ENCODE results near the gene CDYL2.

GRCh38 chr16:80684136-80684765 lies 120.1 kb downstream of the CDYL2 start:
- TF ChIP-seq POLR2AphosphoS5 (IDR thresholded peaks at IDR 0.05; ENCODE audit: borderline replicate concordance, low read depth, low read length) (no peak), EZH2 (IDR thresholded peaks at IDR 0.05) (no peak), FOXP2 (optimal IDR thresholded peaks at IDR 0.05; ENCODE audit: control extremely low read depth, extremely low read length, insufficient read depth) (no peak)
